ENCODE measurements around the gene XCR1. TPM values are rescaled to one million over a fixed set of nuclear protein-coding genes. Genes with fewer than 3 reads are reported as not detected.

The XCR1 gene
- total RNA-seq, 1 experiment from 2014 or later = not detected

GRCh38 chr3:46060551-46060950 is 33.3 kb upstream of the XCR1 start:
- no peaks in the 10 kb centered on the region for H3K9me3 ChIP-seq (ENCODE audit: low read depth, low read length, poor library complexity, severe bottlenecking)
- intact Hi-C loops (cut with micrococcal nuclease; ENCODE audit: unreplicated experiment) = no loop called here
- H3K36me3 ChIP-seq (ENCODE audit: insufficient read depth, low read length, poor library complexity, severe bottlenecking) = no peaks in the 10 kb centered on the region
- BruUV-seq (replicated peaks) = no TSS peak
- no peak for DNase-seq (ENCODE audit: low spot score)
- H3K27ac ChIP-seq (ENCODE audit: low read depth, low read length, poor library complexity, severe bottlenecking) = no peak overlapping the region
- POLR2A ChIA-PET (ENCODE audit: low non-redundant PET) = no interaction called here
- no peaks in the 10 kb centered on the region for H3K4me1 ChIP-seq (ENCODE audit: insufficient read depth, low read length, poor library complexity, severe bottlenecking)
- no peaks in the 10 kb centered on the region for H3K27me3 ChIP-seq (replicated peaks; ENCODE audit: insufficient read depth, low read depth, low read length, poor library complexity)
- no peak for TF ChIP-seq CTCF (conservative IDR thresholded peaks at IDR 0.05; ENCODE audit: low read depth, low read length)
- no peak for TF ChIP-seq EZH2 (IDR thresholded peaks at IDR 0.05; ENCODE audit: borderline replicate concordance, low read depth, low read length, poor library complexity, severe bottlenecking)
- no peak overlapping the region for H3K4me3 ChIP-seq (ENCODE audit: low read depth, low read length, poor library complexity, severe bottlenecking)
- CTCF ChIA-PET = no interaction called here

DNA sequence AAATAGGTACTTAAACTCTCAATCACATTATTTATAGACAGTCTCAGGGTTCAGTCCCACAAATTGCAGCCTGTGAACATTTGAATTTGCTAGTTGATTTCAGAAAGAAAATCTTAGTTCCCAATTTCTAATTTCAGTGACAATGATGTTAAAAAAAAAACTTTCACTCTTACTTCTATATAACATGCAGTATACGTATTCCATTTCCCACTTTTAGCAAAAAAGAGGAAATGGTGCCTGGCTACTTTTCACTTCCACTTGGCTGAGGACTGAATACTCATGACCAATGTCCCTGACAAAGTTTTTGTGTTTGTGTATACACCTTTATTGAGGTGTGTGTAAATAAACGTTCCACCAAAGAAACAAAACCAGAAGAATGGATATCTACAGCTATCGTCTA is 32.1 kb upstream of the XCR1 start:
- TF ChIP-seq CTCF (conservative IDR thresholded peaks at IDR 0.05; ENCODE audit: low read depth, low read length) (no peak), EZH2 (IDR thresholded peaks at IDR 0.05; ENCODE audit: borderline replicate concordance, low read depth, low read length, poor library complexity, severe bottlenecking) (no peak)
- DNase-seq (ENCODE audit: low spot score) = no peak
- POLR2A ChIA-PET (ENCODE audit: low non-redundant PET) = no interaction called here
- no peaks in the 10 kb centered on the region for H3K4me1 ChIP-seq (ENCODE audit: insufficient read depth, low read length, poor library complexity, severe bottlenecking)
- CTCF ChIA-PET = no interaction called here
- no peak overlapping the region for H3K4me3 ChIP-seq (ENCODE audit: low read depth, low read length, poor library complexity, severe bottlenecking)
- intact Hi-C loops (cut with micrococcal nuclease; ENCODE audit: unreplicated experiment) = no loop called here
- no peaks in the 10 kb centered on the region for H3K27me3 ChIP-seq (replicated peaks; ENCODE audit: insufficient read depth, low read depth, low read length, poor library complexity)
- H3K27ac ChIP-seq (ENCODE audit: low read depth, low read length, poor library complexity, severe bottlenecking) = no peak overlapping the region
- BruUV-seq (replicated peaks) = no TSS peak
- no peaks in the 10 kb centered on the region for H3K36me3 ChIP-seq (ENCODE audit: insufficient read depth, low read length, poor library complexity, severe bottlenecking)
- no peaks in the 10 kb centered on the region for H3K9me3 ChIP-seq (ENCODE audit: low read depth, low read length, poor library complexity, severe bottlenecking)

- DNase-seq (ENCODE audit: low spot score) = no peak
- Histone ChIP-seq H3K4me3 (ENCODE audit: low read depth, low read length, poor library complexity, severe bottlenecking) (no peak overlapping the region), H3K4me1 (ENCODE audit: insufficient read depth, low read length, poor library complexity, severe bottlenecking) (no peaks in the 10 kb centered on the region), H3K27ac (ENCODE audit: low read depth, low read length, poor library complexity, severe bottlenecking) (no peak overlapping the region), H3K36me3 (ENCODE audit: insufficient read depth, low read length, poor library complexity, severe bottlenecking) (no peaks in the 10 kb centered on the region), H3K27me3 (replicated peaks; ENCODE audit: insufficient read depth, low read depth, low read length, poor library complexity) (no peaks in the 10 kb centered on the region), H3K9me3 (ENCODE audit: low read depth, low read length, poor library complexity, severe bottlenecking) (no peaks in the 10 kb centered on the region)
- TF ChIP-seq CTCF (conservative IDR thresholded peaks at IDR 0.05; ENCODE audit: low read depth, low read length) (no peak), EZH2 (IDR thresholded peaks at IDR 0.05; ENCODE audit: borderline replicate concordance, low read depth, low read length, poor library complexity, severe bottlenecking) (no peak)
- intact Hi-C loops (cut with micrococcal nuclease; ENCODE audit: unreplicated experiment) = no loop called here
- no TSS peak for BruUV-seq (replicated peaks)
- POLR2A ChIA-PET (ENCODE audit: low non-redundant PET) = no interaction called here
- CTCF ChIA-PET = no interaction called here
Measured at GRCh38 chr3:46058981-46059380, 31.7 kb upstream of the XCR1 start.

All from A673 (cell line).